ENCODE measurements around the gene CXCL9.

The CXCL9 gene

GRCh38 chr4:75953509-75953908, 53.8 kb downstream of the CXCL9 start:
- no peak for DNase-seq
